ENCODE measurements around the gene RIPOR1.

DNA sequence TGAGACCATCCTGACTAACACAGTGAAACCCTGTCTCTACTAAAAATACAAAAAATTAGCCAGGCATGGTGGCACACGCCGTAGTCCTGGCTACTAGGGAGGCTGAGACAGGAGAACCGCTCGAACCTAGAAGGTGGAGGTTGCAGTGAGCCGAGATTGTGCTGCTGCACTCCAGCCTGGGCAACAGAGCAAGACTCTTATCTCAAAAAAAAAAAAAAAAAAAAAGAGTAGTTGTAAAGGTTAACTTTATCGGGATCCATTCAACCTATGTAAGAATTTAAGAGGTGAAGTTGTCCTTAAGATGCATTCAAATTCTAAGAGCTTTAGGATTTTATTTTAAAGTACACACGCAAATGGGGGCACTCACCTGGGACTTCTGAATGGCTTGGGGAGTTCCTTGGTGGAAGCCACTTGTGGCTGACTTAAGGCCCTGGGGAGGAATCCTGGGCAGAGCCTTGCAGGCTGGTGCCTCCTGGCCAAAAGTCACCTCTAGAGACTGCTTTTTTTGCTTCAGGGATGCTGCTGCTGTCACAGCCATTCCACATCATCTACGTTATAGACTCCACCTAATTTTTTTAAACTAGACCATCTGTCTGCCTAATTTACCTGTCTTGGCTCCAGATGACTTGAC is 37.0 kb downstream of the RIPOR1 start:
- TF ChIP-seq, protein P1, sequence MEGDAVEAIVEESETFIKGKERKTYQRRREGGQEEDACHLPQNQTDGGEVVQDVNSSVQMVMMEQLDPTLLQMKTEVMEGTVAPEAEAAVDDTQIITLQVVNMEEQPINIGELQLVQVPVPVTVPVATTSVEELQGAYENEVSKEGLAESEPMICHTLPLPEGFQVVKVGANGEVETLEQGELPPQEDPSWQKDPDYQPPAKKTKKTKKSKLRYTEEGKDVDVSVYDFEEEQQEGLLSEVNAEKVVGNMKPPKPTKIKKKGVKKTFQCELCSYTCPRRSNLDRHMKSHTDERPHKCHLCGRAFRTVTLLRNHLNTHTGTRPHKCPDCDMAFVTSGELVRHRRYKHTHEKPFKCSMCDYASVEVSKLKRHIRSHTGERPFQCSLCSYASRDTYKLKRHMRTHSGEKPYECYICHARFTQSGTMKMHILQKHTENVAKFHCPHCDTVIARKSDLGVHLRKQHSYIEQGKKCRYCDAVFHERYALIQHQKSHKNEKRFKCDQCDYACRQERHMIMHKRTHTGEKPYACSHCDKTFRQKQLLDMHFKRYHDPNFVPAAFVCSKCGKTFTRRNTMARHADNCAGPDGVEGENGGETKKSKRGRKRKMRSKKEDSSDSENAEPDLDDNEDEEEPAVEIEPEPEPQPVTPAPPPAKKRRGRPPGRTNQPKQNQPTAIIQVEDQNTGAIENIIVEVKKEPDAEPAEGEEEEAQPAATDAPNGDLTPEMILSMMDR (conservative IDR thresholded peaks at IDR 0.05): no peak
- TF ChIP-seq ZFX (IDR thresholded peaks at IDR 0.05): no peak
